GM19193 (cell line): ENCODE measurements around the gene TWIST2.

Source experiments
- POLR2A ChIP-seq: IDR thresholded peaks from 4 replicates; pipeline ENCODE4 v1.6.1; 2011; ENCODE audit not compliant: insufficient read depth, insufficient read length; ENCODE audit errors: extremely low read depth

The TWIST2 gene

DNA sequence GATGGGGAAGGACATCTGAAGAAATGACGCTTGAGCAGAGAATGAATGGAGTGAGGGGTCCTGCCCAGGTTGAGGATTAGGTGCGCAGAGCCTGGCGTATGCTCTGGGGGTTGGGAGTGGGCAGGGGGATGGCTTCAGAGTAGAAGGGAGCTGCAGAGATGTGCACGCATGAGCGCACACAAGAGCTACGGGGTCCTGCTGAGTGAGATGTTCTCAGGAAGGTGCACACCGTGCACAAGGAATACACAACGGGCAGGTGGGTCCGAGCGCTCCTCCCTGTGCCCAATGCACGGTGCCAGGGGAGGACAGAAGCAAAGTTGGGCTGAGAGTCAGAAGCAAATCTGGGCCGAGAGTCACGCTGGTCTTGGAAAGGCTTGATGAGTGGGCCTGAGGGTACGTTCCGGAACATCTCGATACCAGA lies 25.5 kb downstream of the TWIST2 start:
- no peak for TF ChIP-seq POLR2A

DNA sequence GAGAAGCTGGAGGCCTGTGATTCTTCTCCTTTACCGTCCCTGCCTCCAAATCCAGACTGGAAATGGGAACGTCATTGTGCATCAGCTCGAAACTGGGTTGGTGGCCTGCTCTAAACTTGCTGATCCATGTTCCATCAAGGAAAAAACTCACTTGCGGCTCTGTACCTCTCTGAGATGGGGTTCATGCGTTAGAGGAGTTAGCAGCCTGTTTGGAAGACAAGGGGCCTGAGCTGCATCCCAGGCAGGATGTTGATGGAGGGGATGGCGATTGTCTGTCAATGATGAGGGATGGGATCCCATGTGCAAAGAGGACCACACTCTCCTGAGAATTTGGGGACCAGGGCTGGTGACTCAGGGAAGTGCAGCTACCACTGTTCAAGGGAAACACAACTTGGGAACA lies 26.0 kb downstream of the TWIST2 start:
- no peak for TF ChIP-seq POLR2A

DNA sequence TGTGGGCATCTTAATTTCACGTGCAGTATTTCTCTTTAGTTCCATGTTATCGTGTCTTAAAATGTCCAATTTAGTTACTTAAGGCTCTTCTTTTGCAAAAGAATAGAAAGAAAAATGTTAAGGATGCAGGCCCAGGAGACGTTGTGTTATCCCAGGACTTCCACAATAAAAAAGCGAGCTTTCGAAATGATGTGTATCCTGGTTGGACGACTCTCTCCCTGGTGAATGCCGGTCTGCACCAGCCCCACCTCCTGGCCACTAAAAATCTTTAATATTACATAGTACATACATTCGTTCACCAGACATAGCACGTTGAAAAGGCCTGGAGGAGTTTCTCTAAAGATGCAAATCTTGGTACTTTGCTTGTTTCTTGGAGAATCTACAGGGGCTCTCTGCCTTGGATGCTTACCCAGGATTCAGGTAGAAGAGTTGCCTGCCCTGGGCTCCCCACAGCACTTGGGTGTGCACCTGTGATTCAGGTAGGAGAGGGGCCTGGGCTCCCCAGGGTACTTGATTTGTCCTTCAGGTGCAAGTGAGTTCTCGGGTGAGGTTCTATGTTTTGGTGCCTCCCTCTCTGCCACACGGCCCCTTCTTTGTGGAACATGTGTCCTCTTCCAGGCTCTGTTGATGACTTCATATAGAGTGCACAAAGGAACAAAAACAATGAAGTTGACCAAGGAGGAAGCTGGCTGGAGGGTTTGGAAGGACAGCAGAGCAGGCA lies 26.6 kb downstream of the TWIST2 start:
- TF ChIP-seq POLR2A, result no peak

DNA sequence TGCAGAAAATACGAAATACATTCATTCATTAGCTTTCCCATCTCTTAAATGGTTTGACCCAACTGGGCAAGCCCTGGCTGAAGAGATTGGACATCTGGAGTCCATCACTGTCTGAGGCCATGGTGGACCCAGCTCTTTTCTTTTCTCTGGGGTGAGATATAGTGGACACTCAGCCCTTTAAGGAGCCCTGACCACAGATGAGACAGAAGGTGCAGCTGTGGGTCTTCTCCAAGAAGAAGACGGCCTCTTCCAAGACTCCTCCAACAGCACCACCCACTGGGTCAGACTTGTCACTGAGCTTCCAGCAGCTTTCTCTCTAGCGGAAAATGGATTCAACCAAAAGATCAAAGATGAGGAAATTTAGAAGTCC lies 27.2 kb downstream of the TWIST2 start:
- no peak for TF ChIP-seq POLR2A

DNA sequence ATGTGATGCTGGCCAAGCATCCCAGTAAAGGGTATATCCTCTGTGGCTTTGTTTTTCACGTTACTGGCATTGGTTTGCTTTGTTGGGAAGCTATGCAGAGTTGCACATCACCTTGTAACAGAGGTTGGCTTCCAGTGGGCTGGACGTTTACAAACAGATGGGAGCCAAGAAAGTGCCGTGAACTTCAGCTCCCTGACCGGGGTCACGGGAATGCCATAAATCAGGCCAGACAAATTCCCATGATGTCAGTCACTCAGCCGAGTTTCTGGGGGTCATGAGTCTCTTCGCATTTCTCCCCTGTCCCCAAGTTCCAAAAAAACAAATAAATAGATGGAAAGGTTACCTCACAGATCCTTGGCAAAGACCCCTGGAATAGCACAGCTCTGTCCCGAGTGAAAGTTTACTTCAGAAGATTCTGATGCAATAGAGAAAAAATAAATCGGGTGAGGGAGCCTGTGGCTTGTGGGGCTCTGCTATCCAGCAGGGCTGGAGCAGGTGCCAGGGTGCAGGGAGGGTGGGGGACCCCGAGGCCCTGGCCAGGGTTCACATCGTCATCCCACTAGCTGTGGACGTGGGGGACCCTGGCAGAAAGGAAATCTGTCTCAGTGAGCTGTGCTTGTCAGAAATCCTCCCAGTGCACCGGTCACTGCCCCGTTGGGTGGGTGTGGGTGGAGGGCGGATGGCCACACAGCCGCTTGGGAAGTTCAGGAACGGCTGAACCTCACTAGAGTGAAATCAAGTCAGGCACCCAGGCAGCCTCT lies 27.8 kb downstream of the TWIST2 start:
- no peak for TF ChIP-seq POLR2A

DNA sequence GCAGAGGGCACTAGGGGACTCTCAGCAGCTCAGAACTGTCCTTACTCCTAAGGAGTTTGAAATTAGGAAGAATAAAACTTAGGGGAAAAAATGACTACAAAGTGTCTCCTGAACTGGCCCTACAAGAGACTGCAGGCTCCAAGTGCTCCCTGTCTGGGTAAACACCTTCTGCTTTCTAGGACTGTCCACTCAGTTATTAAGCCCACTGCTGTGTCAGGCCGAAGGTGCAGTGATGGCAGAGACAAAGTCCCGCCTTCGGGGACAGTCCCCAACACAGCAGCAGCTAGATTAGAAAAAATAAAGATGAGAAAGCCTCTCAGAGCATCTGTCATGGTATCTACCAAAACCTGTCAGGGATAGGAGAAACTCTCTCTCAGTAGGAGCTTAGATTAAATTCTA lies 28.3 kb downstream of the TWIST2 start:
- TF ChIP-seq POLR2A, result no peak

DNA sequence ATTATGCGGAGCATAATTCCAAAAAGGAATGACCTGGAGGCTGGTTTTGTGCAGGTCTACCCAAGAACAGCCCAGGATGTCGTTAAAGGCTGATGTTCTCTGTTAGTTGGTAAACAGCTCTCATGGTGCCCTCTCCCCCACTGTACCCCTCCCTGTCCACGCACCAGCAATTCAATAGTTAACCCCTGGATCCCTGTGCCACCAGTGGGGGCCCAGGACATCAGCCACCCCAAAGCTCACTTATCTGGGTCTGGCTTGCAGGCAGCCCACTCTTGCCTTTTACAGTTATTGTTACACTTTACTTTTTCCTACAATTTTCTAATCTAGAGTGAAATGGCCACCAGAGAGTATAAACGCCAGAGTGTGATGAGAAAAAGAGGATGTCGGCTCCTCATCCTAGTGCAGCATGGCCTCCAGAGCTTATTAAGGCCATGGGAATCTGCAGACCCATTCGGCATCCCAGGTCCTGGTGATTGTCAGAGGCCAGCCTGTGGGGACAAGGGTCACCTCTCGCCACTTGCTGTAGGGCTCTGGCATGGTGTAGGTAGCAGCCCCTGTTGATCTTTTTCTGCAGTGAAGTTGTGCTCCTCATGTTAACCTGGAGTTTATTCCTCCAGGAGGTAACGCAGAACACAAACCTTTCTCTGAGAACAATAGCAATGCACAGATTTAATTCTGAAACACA lies 30.3 kb downstream of the TWIST2 start:
- no peak for TF ChIP-seq POLR2A

DNA sequence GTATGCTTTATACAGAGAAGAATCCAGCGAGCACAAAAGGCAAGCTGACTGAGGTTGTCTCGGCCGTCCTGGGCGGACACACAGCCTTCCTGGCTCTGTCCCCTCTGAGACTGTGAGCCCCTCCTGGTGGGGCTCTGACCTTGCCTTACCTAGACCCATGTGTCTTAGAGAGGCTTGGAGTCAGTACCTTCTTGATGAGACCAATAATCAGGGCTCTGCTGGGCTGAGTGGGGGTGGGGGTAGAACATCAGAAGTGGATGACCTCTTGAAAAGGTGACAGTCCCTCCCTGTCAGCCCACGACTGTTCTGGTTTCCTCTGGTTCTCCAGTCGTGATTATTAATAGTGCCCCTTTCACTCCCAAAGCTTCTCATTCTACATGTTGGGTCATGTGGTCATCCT lies 31.2 kb downstream of the TWIST2 start:
- TF ChIP-seq POLR2A, result no peak

DNA sequence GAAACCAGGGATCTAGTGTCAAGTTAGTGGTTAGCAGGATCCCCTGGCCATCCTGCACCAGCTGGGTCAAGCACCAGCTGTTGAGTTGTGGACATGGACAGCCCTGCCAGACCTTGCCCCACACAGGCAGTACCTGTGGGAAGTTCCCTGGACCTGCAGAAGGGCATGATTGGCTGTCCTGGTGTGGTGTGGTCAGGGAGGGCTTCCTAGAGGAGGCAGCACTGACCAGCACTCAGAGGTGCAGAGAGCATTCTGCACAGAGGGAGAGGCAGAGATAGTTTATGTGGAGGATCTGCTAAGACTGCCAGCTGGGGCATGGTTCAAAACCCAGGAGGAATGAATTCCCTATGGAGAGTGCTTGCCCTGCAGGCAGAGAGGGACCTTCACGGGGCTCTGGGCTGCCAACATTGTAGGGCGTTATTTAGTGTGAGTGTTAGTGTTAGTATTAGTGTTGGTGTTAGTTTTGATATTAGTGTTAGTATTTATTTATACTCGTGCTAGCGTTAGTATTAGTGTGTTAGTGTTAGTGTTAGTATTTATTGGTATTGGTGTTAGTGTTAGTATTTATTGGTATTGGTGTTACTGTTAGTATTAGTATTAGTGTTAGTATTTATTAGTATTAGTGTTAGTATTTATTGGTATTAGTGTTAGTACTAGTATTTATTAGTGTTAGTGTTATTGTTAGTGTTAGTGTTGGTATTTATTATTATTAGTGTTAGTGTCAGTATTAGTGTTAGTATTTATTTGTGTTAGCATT lies 31.9 kb downstream of the TWIST2 start:
- TF ChIP-seq POLR2A, result no peak

DNA sequence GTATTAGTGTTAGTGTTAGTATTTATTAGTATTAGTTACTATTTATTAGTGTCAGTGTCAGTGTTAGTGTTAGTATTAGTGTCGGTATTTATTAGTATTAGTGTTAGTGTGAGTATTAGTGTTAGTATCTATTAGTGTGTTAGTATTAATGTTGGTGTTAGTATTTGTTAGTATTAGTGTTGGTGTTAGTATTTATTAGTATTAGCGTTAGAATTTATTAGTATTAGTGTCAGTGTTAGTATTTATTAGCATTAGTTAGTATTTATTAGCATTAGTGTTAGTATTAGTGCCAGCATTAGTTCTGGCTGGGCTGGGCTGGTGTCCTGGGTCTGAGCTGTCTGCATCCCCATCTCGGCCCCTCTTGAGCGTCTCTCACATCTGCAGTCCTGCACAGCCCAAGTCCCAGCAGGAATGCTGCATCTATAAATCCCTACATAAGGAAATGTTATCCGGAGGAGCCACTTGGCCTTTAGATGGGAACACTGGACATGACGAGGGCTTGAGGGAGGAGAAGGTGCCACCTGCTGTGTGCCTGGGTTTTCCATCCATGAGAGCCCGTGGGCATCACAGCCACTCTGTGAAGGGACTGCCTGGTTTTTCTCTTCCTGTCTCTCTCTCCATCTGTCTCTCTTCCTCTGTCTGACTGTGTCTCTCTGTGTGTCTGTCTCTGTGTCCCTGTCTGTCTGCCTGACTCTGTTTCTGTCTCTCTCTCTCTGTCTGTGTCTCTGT lies 33.6 kb downstream of the TWIST2 start:
- no peak for TF ChIP-seq POLR2A

DNA sequence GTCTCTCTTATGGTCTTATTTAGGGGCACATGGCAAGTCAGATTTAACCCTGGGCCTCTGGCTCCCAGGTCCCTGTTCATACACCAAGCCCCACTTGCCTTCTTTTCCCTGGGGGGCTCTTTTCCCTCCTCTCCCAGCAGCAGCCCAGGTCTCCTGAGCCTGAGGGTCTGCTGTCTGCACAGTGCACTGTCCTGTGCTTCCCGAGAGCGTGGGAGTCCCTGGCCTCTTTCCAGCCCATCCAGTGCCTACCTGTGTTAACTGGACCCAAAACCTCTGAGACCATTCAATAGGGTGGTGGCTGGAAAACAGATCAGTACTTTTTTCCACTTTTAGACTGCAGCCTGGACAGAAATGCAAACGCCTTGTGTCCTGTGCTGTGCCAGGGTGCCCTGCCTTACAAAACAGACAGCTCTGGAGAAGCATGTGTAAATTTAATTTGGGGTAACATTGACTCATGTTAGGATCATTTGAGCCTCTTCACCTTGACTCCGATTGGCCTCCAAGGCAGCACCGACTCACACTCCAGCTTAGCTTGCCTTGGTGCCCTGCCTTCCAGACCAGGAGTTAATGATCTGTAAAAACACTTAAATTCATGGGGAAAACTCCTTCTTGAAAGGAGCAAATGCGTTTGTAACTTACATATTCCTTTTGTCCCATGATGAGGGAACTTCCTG lies 34.3 kb downstream of the TWIST2 start:
- no peak for TF ChIP-seq POLR2A

DNA sequence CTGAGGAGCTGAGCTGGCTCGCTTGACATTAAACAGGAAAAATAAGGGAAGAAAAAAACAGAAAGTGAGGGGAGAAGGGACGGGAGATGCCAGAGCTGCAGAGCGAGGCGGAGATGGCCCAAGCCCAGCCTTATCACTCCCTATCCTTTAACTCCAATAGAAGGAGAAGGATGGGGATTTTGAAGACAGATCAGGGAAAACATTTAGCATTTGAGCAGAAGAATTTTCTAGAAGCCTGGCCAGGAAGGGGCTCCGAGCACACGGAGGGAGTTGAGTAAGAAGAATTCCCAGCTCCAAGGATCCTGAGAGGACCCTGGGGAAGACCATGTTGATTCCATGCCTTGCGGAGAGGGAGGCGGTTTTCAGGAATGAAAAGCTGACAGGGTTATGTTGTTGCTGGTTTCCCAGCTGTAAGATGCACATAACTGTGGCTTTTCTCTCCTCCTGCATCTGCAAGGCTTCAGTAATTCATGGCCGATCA lies 35.6 kb downstream of the TWIST2 start:
- TF ChIP-seq POLR2A, result no peak

DNA sequence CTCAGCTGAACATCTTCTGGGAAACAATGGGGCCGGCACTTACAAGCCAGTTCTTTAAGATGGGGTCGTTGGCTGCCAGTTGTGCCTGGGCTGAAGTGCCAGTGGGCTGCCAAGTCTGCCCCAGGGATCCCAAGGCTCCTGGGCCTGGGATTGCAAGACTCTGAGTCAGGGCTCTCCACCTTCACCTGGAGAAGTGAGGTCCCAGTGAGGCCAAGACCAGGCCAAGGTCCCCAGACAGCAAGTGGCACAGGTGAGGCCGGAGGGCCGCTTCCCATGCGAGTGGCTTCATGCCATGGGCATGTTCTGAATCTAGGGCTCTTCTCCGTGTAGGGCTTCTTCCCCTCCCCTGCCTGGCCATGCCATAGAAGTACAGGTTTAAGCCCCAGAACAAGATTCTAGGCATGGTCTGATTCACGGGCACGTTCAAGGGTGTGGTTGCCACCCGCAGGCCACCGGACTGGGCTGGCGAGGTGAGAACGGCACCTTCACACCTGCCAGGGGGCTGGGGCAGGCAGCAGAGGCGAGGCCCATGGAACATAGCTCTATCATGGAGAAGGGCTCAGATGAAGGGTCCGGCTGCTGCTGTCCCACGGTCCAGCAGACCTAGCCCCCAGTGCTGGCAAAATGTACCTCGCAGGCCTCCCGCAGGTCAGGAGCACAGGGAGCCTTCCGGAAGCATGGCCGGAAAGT lies 36.4 kb downstream of the TWIST2 start:
- no peak for TF ChIP-seq POLR2A
